PC-9 (cell line): ENCODE data around the gene NDE1. TPM values are rescaled to one million over a fixed set of nuclear protein-coding genes. Genes with fewer than 3 reads are reported as not detected.

ENCODE experiments used
- BruUV-seq: library from RNA; stranded (reverse); fragments of 400-500 nt; replicated peaks from 2 replicates; lab custom pipeline; 2021; lab: Mats Ljungman, UMichigan
- CTCF ChIA-PET: fragments of 300-600 bp; sonication (Branson Sonifier 250); formaldehyde crosslinking; loops from one replicate; lab custom pipeline; 2022; ENCODE audit warnings: antibody characterized with exemption; lab: Charles Lee
- POLR2A ChIA-PET: fragments of 300-600 bp; sonication (Branson Sonifier 250); formaldehyde crosslinking; loops from one replicate; lab custom pipeline; 2022; ENCODE audit warnings: antibody characterized with exemption; ENCODE audit not compliant: unreplicated experiment; lab: Charles Lee
- DNase-seq, 2 experiments: peaks; one replicate each; pipeline versions ENCODE4 v3.0.0 to v3.0.0-alpha.2; 2015 to 2022; ENCODE audit warnings: mixed read lengths in 1 of 2
- H2AFZ ChIP-seq: fragments of 200-600 bp; sonication (generic); 2 replicates; pipeline ENCODE4 v1.8.1; 2017; ENCODE audit warnings: antibody characterized with exemption
- H3F3A ChIP-seq: fragments of 200-600 bp; sonication (generic); 2 replicates; pipeline ENCODE4 v1.8.1; 2017; ENCODE audit warnings: antibody characterized with exemption, mild to moderate bottlenecking, low read depth; ENCODE audit not compliant: insufficient read depth
- H3K27ac ChIP-seq: fragments of 200-600 bp; sonication (generic); 2 replicates; pipeline ENCODE4 v1.6.1; 2016; ENCODE audit warnings: mixed run types
- H3K27me3 ChIP-seq: fragments of 200-600 bp; sonication (generic); 2 replicates; pipeline ENCODE4 v1.6.1; 2016; ENCODE audit warnings: low read depth, mixed run types; ENCODE audit not compliant: insufficient read depth
- H3K36me3 ChIP-seq: fragments of 200-600 bp; sonication (generic); 2 replicates; pipeline ENCODE4 v1.6.1; 2016; ENCODE audit warnings: low read depth, mixed run types
- H3K4me1 ChIP-seq: fragments of 200-600 bp; sonication (generic); replicated peaks from 2 replicates; pipeline ENCODE4 v1.6.1; 2016; ENCODE audit warnings: mixed run types; ENCODE audit not compliant: insufficient read depth
- H3K4me2 ChIP-seq: fragments of 200-600 bp; sonication (generic); 2 replicates; pipeline ENCODE4 v1.6.1; 2017; ENCODE audit warnings: mixed run types
- H3K4me3 ChIP-seq: fragments of 200-600 bp; sonication (generic); 2 replicates; pipeline ENCODE4 v1.6.1; 2016; ENCODE audit warnings: mixed run types
- H3K79me2 ChIP-seq: fragments of 200-600 bp; sonication (generic); 2 replicates; pipeline ENCODE4 v1.6.1; 2017; ENCODE audit warnings: low read depth, mixed run types
- H3K9me2 ChIP-seq: fragments of 200-600 bp; sonication (generic); 2 replicates; pipeline ENCODE4 v1.8.1; 2017; ENCODE audit warnings: mild to moderate bottlenecking; ENCODE audit not compliant: insufficient read depth
- H3K9me3 ChIP-seq: fragments of 200-600 bp; sonication (generic); 2 replicates; pipeline ENCODE4 v1.8.1; 2016; ENCODE audit warnings: low read depth; ENCODE audit not compliant: insufficient read depth
- H4K20me1 ChIP-seq: fragments of 200-600 bp; sonication (generic); 2 replicates; pipeline ENCODE4 v1.8.1; 2017; ENCODE audit not compliant: insufficient read depth
- EZH2 ChIP-seq: fragments of 200-600 bp; sonication (generic); IDR thresholded peaks from 2 replicates; pipeline ENCODE4 v1.8.0; 2017; ENCODE audit warnings: antibody characterized with exemption, low read depth
- intact Hi-C: fragments of 100-400 bp; cut with micrococcal nuclease; formaldehyde crosslinking; loops from one replicate; pipeline ENCODE4 v1.10.0; 2022; ENCODE audit not compliant: unreplicated experiment
- total RNA-seq: library from RNA; stranded (reverse); gene quantifications from 2 replicates; pipeline ENCODE4 v1.2.3, GENCODE V29; 2021
- TF ChIP-seq, protein P1 (sequence below): fragments of 200-600 bp; sonication (generic); conservative IDR thresholded peaks from 2 replicates; pipeline ENCODE4 v1.6.1; 2017; ENCODE audit warnings: mixed run types, antibody characterized with exemption, mild to moderate bottlenecking, moderate library complexity

Gene NDE1
- total RNA-seq, 1 experiment from 2014 or later = 119 TPM

DNA sequence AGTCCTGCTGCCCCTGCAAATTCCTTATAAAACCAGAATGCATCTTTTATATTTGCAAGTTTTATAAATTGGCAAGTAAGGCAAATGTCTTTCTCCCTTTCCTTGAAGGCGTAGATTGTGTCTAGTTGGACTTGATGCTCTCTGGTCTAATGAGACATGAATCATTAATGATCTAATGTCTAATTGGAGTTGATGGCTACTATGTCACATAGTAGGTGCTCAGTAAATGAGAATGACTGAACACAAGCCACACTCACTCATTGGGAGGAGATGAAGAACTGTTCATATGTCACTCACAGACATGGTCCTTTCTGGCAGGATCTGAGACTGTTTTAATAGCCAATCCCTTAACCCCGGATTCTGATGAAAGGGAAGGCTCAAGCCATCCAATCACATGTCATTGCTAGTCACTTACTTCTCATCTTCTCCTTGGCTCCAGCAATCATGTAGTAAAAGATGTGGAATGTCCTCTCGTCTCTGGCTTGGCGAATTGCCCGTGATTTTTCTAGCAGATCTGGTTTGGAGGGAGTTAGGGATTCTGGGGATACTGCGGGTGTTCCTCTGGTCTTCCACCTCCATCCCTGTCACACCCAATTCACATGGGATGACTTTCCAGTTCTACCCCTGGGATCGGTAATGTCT is 125.7 kb downstream of the NDE1 start:
- ChIA-PET POLR2A (interaction anchor here (0.5 kb wide), 1 partner anchor 341 kb away, joined by 3 read pairs; the partner anchor contains the start of gene BMERB1), CTCF (interaction anchor here (1.1 kb wide), 1 partner anchor 46 kb away, joined by 9 read pairs; no protein-coding TSS in a partner anchor)
- H3K4me3 ChIP-seq = no peak overlapping the region
- DNase-seq = no peak
- no peaks in the 10 kb centered on the region for H4K20me1 ChIP-seq
- TF ChIP-seq, protein P1, sequence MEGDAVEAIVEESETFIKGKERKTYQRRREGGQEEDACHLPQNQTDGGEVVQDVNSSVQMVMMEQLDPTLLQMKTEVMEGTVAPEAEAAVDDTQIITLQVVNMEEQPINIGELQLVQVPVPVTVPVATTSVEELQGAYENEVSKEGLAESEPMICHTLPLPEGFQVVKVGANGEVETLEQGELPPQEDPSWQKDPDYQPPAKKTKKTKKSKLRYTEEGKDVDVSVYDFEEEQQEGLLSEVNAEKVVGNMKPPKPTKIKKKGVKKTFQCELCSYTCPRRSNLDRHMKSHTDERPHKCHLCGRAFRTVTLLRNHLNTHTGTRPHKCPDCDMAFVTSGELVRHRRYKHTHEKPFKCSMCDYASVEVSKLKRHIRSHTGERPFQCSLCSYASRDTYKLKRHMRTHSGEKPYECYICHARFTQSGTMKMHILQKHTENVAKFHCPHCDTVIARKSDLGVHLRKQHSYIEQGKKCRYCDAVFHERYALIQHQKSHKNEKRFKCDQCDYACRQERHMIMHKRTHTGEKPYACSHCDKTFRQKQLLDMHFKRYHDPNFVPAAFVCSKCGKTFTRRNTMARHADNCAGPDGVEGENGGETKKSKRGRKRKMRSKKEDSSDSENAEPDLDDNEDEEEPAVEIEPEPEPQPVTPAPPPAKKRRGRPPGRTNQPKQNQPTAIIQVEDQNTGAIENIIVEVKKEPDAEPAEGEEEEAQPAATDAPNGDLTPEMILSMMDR = no peak
- no peak for TF ChIP-seq EZH2
- no peak overlapping the region for H3K27ac ChIP-seq
- H3K27me3 ChIP-seq = no peaks in the 10 kb centered on the region
- intact Hi-C loops = loop anchor here (5.0 kb wide), 1 partner anchor 47 kb away; no protein-coding TSS in a partner anchor
- no peak overlapping the region for H2AFZ ChIP-seq
- no peaks in the 10 kb centered on the region for H3K4me1 ChIP-seq
- H3K9me2 ChIP-seq = no peaks in the 10 kb centered on the region
- no peak overlapping the region for H3K4me2 ChIP-seq
- BruUV-seq = no TSS peak
- H3K36me3 ChIP-seq = no peaks in the 10 kb centered on the region
- no peaks in the 10 kb centered on the region for H3K9me3 ChIP-seq
- H3K79me2 ChIP-seq = no peaks in the 10 kb centered on the region
- H3F3A ChIP-seq = no peaks in the 10 kb centered on the region

Other genes with a start within 250 kb of the NDE1 start
- 3.9 and 4.3 TPM in 2 replicates for gene BMERB1, start 215.7 kb upstream of the NDE1 start, total RNA-seq
- 68.1 and 69.4 TPM in 2 replicates for gene MARF1, start 7.1 kb upstream of the NDE1 start, total RNA-seq
- gene MYH11, start 206.8 kb downstream of the NDE1 start, total RNA-seq = 0.11 and 0.43 TPM in 2 replicates
- 93.4 and 125 TPM in 2 replicates for gene CEP20, start 238.4 kb downstream of the NDE1 start, total RNA-seq